Kidney epithelial cell (primary cell): ENCODE measurements around the gene GAS6. TPM values are rescaled to one million over a fixed set of nuclear protein-coding genes. Genes with fewer than 3 reads are reported as not detected.

Experiments used
- DNase-seq: peaks from one replicate; pipeline ENCODE4 v3.0.0-alpha.2; 2010; ENCODE audit warnings: low read depth
- H3K27me3 ChIP-seq: 2 replicates; pipeline ENCODE4 v1.6.0; 2011; ENCODE audit warnings: low read length; ENCODE audit not compliant: control insufficient read depth, insufficient read depth
- H3K36me3 ChIP-seq: 2 replicates; pipeline ENCODE4 v1.5.1; 2011; ENCODE audit warnings: low read length; ENCODE audit not compliant: control insufficient read depth, insufficient read depth
- H3K4me3 ChIP-seq: 2 replicates; pipeline ENCODE4 v1.5.1; 2011; ENCODE audit warnings: low read depth, mild to moderate bottlenecking, control low read depth, low read length
- total RNA-seq: library from RNA; depleted of rRNA; stranded (reverse); fragments of >200 nt; gene quantifications from 2 replicates; pipeline ENCODE4 v1.2.3, GENCODE V29; 2015
- TF ChIP-seq, protein P1 (sequence below): IDR thresholded peaks from 2 replicates; pipeline ENCODE4 v1.5.1; 2011; ENCODE audit warnings: mild to moderate bottlenecking, moderate library complexity, low read length, control low read depth, inconsistent platforms; ENCODE audit not compliant: insufficient read depth, poor library complexity, severe bottlenecking

GAS6 gene
- total RNA-seq, 1 donor from 2014 or later = 99.6 TPM

DNA sequence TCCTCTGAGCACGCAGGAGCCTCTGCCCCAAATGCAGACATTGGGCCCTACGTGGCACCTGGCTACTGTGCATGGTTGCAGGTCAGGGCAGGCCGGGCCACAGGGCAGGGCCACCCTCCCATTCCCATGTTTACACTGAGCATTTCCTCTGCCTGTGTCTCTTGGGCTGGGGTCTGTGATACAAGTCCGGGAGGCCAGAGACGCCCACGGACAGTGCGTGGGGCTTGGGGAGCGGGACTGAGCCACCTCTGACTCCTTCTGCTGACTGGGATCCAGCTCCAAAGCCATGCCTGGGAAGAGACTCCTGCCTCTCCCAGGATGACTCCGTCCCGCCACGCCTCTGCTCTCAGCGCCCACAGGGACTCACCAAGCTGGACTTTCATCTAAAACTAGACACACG lies 18.8 kb downstream of the GAS6 start:
- no peaks in the 10 kb centered on the region for H3K36me3 ChIP-seq
- DNase-seq = no peak

DNA sequence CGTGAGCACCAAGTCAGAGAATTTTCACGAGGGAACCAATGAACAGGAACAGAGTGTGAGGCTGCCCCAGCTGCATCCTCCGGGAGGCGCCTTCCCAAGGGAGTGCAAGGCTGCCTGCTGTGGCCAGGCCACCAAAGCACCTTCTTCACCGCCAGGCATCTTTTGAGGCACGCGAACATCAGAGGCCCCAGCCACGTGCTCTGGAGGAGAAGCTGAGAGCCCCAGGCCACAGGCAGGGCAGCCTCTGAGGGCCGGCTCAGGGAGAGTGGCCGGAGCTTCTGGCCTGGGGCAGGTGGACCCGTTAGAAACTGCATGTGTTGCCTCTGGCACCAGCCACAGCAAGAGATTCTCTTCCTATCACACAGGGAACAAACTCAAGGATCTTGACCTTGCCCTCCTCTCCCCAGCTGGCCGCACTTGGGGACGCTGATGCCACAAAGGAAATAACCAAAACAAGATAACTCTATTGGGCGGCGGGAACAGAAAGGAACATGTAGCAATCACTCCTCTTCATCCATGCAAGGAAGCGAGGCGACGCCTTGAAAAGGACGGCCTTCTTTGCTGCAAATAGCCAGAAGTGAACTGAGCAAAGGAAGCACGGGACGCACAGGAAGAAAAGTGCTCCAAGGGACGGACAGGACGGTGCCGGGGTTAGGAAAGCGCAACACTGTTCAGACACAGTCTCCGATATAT lies 19.9 kb downstream of the GAS6 start:
- H3K36me3 ChIP-seq = no peaks in the 10 kb centered on the region
- no peak for DNase-seq
- TF ChIP-seq, protein P1, sequence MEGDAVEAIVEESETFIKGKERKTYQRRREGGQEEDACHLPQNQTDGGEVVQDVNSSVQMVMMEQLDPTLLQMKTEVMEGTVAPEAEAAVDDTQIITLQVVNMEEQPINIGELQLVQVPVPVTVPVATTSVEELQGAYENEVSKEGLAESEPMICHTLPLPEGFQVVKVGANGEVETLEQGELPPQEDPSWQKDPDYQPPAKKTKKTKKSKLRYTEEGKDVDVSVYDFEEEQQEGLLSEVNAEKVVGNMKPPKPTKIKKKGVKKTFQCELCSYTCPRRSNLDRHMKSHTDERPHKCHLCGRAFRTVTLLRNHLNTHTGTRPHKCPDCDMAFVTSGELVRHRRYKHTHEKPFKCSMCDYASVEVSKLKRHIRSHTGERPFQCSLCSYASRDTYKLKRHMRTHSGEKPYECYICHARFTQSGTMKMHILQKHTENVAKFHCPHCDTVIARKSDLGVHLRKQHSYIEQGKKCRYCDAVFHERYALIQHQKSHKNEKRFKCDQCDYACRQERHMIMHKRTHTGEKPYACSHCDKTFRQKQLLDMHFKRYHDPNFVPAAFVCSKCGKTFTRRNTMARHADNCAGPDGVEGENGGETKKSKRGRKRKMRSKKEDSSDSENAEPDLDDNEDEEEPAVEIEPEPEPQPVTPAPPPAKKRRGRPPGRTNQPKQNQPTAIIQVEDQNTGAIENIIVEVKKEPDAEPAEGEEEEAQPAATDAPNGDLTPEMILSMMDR = no peak
- no peaks in the 10 kb centered on the region for H3K27me3 ChIP-seq
- H3K4me3 ChIP-seq = no peak overlapping the region

More for the DNA sequence above, 18.8 kb downstream of the GAS6 start:
- H3K4me3 ChIP-seq = no peak overlapping the region
- H3K27me3 ChIP-seq = no peaks in the 10 kb centered on the region
- TF ChIP-seq, protein P1 = no peak

DNA sequence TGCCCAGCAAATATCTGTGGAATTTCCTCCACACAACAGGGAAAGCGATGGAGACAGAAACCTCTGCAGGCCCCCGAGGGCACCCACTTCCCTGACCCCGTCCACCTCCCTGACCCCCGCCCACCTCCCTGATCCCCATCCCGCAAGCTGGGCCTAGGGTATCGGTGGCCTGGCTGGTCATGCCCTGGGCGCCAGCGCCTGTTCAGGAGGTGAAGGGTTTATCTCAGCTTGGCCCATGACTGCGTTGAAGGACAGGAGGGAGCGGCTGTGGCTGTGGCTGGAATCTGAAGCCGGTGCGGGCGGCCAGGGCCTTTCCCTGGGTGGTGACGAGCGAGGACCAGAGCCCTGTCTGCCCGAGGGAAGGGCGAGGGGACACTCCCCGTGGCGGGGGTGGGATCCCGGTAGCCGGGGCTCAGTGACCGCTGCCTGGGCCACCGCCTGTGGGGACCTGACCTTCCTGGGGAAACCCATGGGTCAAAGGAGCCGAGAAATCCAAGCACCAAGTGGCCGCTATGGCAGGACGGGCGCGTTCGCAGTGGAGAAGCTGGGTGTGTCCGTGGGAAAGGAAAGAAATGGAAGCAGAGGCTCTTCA lies 20.7 kb downstream of the GAS6 start:
- no peaks in the 10 kb centered on the region for H3K36me3 ChIP-seq
- TF ChIP-seq, protein P1 = no peak
- no peak overlapping the region for H3K4me3 ChIP-seq
- H3K27me3 ChIP-seq = no peaks in the 10 kb centered on the region
- DNase-seq = no peak

DNA sequence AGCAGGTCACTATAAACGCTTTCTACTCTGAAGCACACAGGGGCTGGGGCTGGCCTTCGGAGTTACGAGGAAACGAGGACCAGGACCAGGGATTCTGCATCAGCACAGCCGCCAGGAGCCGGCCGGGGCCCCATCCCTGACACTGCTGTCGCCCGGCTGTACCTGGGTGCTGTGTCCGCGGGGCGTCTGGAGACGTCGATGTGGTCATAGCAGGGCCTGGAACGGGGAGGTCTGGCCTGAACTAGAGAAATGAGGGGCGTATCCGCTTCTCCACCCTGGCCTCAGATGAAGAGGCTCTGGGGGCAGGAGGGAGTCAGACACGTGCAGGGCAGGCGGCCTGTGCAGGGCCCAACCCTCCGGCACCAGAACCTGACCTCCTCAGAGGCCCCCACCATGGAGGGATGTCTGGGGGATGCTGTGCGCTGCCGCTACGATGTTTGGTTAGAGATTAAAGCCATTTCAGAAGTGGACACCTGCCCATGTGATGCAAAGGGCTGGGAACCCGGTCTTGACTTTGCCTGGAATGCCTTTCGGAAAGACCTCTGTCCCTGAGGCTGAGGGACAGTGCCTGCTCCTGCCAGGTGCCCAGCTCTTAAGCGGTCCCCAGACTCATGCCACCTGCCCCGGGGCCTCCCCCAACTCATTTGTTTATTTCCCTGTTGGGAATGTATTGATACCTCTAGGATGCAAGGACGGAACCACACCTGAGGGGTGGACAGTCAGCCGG lies 21.4 kb downstream of the GAS6 start:
- no peaks in the 10 kb centered on the region for H3K36me3 ChIP-seq
- no peak for DNase-seq
- TF ChIP-seq, protein P1 = no peak

DNA sequence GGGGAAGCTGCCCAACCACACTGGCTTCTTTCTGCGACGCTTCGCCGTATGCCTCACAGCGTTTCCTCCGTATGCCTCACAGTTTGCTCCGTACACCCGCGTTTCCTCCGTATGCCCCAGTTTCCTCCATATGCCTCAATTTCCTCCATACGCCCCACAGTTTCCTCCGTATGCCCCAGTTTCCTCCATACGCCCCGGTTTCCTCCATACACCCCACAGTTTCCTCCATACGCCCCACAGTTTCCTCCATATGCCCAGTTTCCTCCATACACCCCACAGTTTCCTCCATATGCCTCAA lies 22.6 kb downstream of the GAS6 start:
- H3K36me3 ChIP-seq = no peaks in the 10 kb centered on the region
- H3K4me3 ChIP-seq = no peak overlapping the region
- DNase-seq = no peak
- H3K27me3 ChIP-seq = no peaks in the 10 kb centered on the region
- TF ChIP-seq, protein P1 = no peak

More for the DNA sequence above, 21.4 kb downstream of the GAS6 start:
- H3K4me3 ChIP-seq = no peak overlapping the region
- H3K27me3 ChIP-seq = no peaks in the 10 kb centered on the region
